Panc1 (cell line): ENCODE results near the gene CCDC61. TPM values are rescaled to one million over a fixed set of nuclear protein-coding genes. Genes with fewer than 3 reads are reported as not detected.

ENCODE experiments used
- ATAC-seq: fragments of 200-7000 bp; cut with Tn5 transposase; 2 replicates; pipeline ENCODE4 v1.9.1; 2020; ENCODE audit warnings: mild to moderate bottlenecking, moderate library complexity
- BruUV-seq: library from RNA; stranded (reverse); fragments of 400-500 nt; replicated peaks from 2 replicates; lab custom pipeline; 2021; lab: Mats Ljungman, UMichigan
- CTCF ChIA-PET: fragments of 300-600 bp; sonication (Branson Sonifier 250); formaldehyde crosslinking; loops from one replicate; lab custom pipeline; 2022; ENCODE audit warnings: antibody characterized with exemption; lab: Charles Lee
- POLR2A ChIA-PET: fragments of 300-600 bp; sonication (Branson Sonifier 250); formaldehyde crosslinking; loops from one replicate; lab custom pipeline; 2022; ENCODE audit warnings: antibody characterized with exemption; lab: Charles Lee
- DNase-seq: peaks from one replicate; pipeline ENCODE4 v3.0.0-alpha.2; 2010; ENCODE audit warnings: low read depth, low spot score
- H3K27ac ChIP-seq: 2 replicates; pipeline ENCODE4 v1.5.1; 2011; ENCODE audit warnings: mild to moderate bottlenecking, low read length, inconsistent platforms
- H3K27me3 ChIP-seq: fragments of 200-500 bp; sonication (Bioruptor generic); 2 replicates; pipeline ENCODE4 v1.6.0; 2014; ENCODE audit warnings: low read length, inconsistent platforms; ENCODE audit not compliant: control insufficient read depth, insufficient read depth
- H3K36me3 ChIP-seq: fragments of 200-500 bp; sonication (Bioruptor generic); 2 replicates; pipeline ENCODE4 v1.5.1; 2014; ENCODE audit warnings: inconsistent platforms, mild to moderate bottlenecking, low read length, moderate library complexity; ENCODE audit not compliant: control insufficient read depth, insufficient read depth
- H3K4me1 ChIP-seq: 2 replicates; pipeline ENCODE4 v1.5.1; 2011; ENCODE audit warnings: inconsistent platforms, mild to moderate bottlenecking, low read length, moderate library complexity; ENCODE audit not compliant: control insufficient read depth, insufficient read depth
- H3K4me3 ChIP-seq, 2 experiments: 2 replicates each; pipeline ENCODE4 v1.5.1; 2011 to 2012; ENCODE audit warnings: low read depth in 2 of 2, low read length in 2 of 2, mild to moderate bottlenecking in 2 of 2, inconsistent platforms in 1 of 2, moderate library complexity in 1 of 2
- H3K9me3 ChIP-seq: fragments of 200-500 bp; sonication (Bioruptor generic); 2 replicates; pipeline ENCODE4 v1.5.1; 2014; ENCODE audit warnings: low read depth, mild to moderate bottlenecking, inconsistent platforms, low read length, moderate library complexity; ENCODE audit not compliant: control insufficient read depth, insufficient read depth
- CTCF ChIP-seq: fragments of 450-650 bp; IDR thresholded peaks from 2 replicates; pipeline ENCODE4 v1.5.1; 2017; ENCODE audit warnings: mild to moderate bottlenecking
- POLR2AphosphoS5 ChIP-seq: IDR thresholded peaks from 2 replicates; pipeline ENCODE4 v1.6.1; 2012; ENCODE audit warnings: mild to moderate bottlenecking, low read depth, low read length, moderate library complexity
- REST ChIP-seq, 2 experiments: IDR thresholded peaks; 2 replicates each; pipeline ENCODE4 v1.6.1; 2011 to 2012; ENCODE audit warnings: low read depth in 2 of 2, control low read depth in 1 of 2, low read length in 1 of 2, mild to moderate bottlenecking in 1 of 2, moderate library complexity in 1 of 2; ENCODE audit not compliant: insufficient read depth in 1 of 2
- SIN3A ChIP-seq: IDR thresholded peaks from 2 replicates; pipeline ENCODE4 v1.6.1; 2012; ENCODE audit warnings: low read depth, mild to moderate bottlenecking, low read length, moderate library complexity, borderline replicate concordance; ENCODE audit not compliant: insufficient read depth
- TCF7L2 ChIP-seq: IDR thresholded peaks from 2 replicates; pipeline ENCODE4 v1.6.1; 2011; ENCODE audit warnings: mild to moderate bottlenecking, low read depth, low read length, inconsistent platforms
- in situ Hi-C: cut with HindIII; loops from 2 replicates; pipeline ENCODE4 v1.10.0; 2016; ENCODE audit warnings: low sequenced_read_pairs, low pct_unique_long_range_greater_than_20kb
- intact Hi-C: fragments of 100-400 bp; cut with micrococcal nuclease; formaldehyde crosslinking; loops from one replicate; pipeline ENCODE4 v1.10.0; 2022; ENCODE audit not compliant: unreplicated experiment
- total RNA-seq: library from RNA; stranded (reverse); gene quantifications from one replicate; pipeline ENCODE4 v1.2.1, GENCODE V29; 2021; ENCODE audit not compliant: unreplicated experiment

The CCDC61 gene
- total RNA-seq, 1 experiment from 2014 or later: 17.9 TPM

DNA sequence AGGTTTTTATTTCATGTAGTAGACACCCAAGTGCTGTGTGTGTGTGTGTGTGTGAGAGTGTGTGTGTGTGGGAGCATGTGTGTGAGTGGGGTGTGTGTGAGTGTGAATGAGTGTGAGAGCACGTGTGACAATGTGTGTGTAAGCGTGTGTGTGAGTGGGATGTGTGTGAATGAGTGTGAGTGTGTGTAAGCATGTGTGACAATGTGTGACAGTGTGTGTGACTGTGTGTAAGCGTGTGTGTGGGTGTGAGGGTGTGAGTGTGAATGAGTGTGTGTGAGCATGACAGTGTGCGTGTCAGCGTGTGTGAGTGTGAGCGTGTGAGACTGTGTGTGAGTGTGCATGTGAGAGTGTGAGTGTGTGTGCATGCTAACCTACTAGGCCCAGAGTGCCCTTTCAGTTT lies 36.9 kb upstream of the CCDC61 start:
- Histone ChIP-seq H3K27ac (no peak overlapping the region), H3K27me3 (no peaks in the 10 kb centered on the region), H3K36me3 (no peaks in the 10 kb centered on the region), H3K4me1 (no peaks in the 10 kb centered on the region), H3K4me3 (no peak overlapping the region), H3K9me3 (no peaks in the 10 kb centered on the region)
- intact Hi-C loops: no loop called here
- CTCF ChIA-PET: no interaction called here
- TF ChIP-seq POLR2AphosphoS5: no peak
- no peak for TF ChIP-seq REST (IDR thresholded peaks at IDR 0.05; ENCODE audit: insufficient read depth in 1 of 2, low read depth in 2 of 2, low read length in 1 of 2)
- no peak for TF ChIP-seq CTCF
- TF ChIP-seq TCF7L2: no peak
- no peak for TF ChIP-seq SIN3A
- DNase-seq (no peak), ATAC-seq (no peak)
- in situ Hi-C loops: no loop called here
- POLR2A ChIA-PET: interaction anchor here (0.6 kb wide), 1 partner anchor 10 kb away, joined by 13 read pairs; no protein-coding TSS in a partner anchor
- BruUV-seq: no TSS peak

DNA sequence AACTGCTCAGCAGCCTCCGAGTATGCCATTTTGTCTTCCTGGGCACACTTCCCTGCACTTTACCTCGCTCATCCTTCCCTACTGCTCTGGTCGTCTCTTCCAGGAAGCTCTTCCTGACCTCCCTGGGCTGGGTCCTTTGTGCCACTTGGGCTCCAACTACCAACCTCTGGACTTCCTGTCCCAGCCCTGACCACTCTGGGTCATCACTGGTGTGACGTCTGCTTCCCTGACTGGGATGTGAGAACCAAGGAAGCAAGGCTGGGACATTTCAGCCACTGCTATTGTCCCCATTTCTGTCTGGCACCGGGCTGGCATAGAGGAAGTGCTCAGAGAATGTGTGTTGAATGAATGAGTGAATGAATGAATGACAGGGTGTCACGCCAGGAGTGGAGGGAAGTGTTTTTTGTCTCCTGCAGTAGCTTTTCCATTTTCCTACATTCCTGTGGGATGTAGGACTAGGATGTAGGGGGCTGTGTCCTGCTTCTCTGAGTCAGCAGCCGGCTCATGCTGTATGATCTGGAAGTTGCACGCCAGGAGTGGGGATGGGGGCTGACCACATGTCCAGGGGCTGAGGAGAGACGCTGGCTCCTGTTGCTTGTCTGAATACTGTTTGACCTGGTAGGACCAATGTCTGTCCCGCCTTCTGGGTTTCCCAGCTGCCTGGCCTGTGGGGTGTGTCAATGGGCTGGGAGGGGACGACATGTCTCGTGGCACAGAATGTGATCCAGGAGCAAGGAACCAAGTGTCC lies 36.3 kb upstream of the CCDC61 start:
- DNase-seq (no peak), ATAC-seq (no peak)
- intact Hi-C loops: no loop called here
- Histone ChIP-seq H3K27ac (no peak overlapping the region), H3K36me3 (no peaks in the 10 kb centered on the region), H3K4me1 (no peaks in the 10 kb centered on the region), H3K4me3 (no peak overlapping the region), H3K27me3 (no peaks in the 10 kb centered on the region), H3K9me3 (no peaks in the 10 kb centered on the region)
- no peak for TF ChIP-seq CTCF
- TF ChIP-seq SIN3A: no peak
- TF ChIP-seq REST (IDR thresholded peaks at IDR 0.05; ENCODE audit: insufficient read depth in 1 of 2, low read depth in 2 of 2, low read length in 1 of 2): no peak
- TF ChIP-seq TCF7L2: no peak
- no peak for TF ChIP-seq POLR2AphosphoS5
- ChIA-PET POLR2A (interaction anchor here (0.6 kb wide), 1 partner anchor 10 kb away, joined by 13 read pairs; no protein-coding TSS in a partner anchor), CTCF (no interaction called here)
- BruUV-seq: no TSS peak
- in situ Hi-C loops: no loop called here
